Peyer's patch (tissue), 4 donors: ENCODE results near the gene TLK1.

Experiments used
- POLR2A ChIP-seq, 2 donors: fragments of 450-650 bp; IDR thresholded peaks; one replicate each; pipeline ENCODE4 v1.5.1; 2017; ENCODE audit warnings: antibody characterized with exemption in 2 of 2, mild to moderate bottlenecking in 2 of 2, moderate library complexity in 2 of 2
- TF ChIP-seq, protein P1 (sequence below), 6 experiments: fragments of 450-650 bp in 4 of 6; fragments of 200-600 bp in 2 of 6; sonication (generic) in 1 of 6; IDR thresholded peaks; one replicate each; pipeline ENCODE4 v1.5.1; 2017 to 2019; ENCODE audit warnings: antibody characterized with exemption in 6 of 6, mild to moderate bottlenecking in 3 of 6, moderate library complexity in 1 of 6

GRCh38 chr2:171166328-171166983 lies 5.8 kb upstream of the TLK1 start:
- TF ChIP-seq, protein P1, sequence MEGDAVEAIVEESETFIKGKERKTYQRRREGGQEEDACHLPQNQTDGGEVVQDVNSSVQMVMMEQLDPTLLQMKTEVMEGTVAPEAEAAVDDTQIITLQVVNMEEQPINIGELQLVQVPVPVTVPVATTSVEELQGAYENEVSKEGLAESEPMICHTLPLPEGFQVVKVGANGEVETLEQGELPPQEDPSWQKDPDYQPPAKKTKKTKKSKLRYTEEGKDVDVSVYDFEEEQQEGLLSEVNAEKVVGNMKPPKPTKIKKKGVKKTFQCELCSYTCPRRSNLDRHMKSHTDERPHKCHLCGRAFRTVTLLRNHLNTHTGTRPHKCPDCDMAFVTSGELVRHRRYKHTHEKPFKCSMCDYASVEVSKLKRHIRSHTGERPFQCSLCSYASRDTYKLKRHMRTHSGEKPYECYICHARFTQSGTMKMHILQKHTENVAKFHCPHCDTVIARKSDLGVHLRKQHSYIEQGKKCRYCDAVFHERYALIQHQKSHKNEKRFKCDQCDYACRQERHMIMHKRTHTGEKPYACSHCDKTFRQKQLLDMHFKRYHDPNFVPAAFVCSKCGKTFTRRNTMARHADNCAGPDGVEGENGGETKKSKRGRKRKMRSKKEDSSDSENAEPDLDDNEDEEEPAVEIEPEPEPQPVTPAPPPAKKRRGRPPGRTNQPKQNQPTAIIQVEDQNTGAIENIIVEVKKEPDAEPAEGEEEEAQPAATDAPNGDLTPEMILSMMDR (IDR thresholded peaks at IDR 0.05), result no peak
- TF ChIP-seq POLR2A (IDR thresholded peaks at IDR 0.05), result no peak
